Gastrocnemius medialis (tissue), 4 donors: ENCODE data around the gene HNRNPA1.

Experiments
- CTCF ChIP-seq, 5 experiments: fragments of 450-650 bp in 3 of 5; fragments of 200-600 bp in 2 of 5; sonication (generic) in 2 of 5; IDR thresholded peaks in 4 of 5; conservative IDR thresholded peaks in 1 of 5; 1 replicate in 4 of 5; 2 replicates in 1 of 5; pipeline ENCODE4 v1.5.1; 2016 to 2019; ENCODE audit warnings: antibody characterized with exemption in 5 of 5, mild to moderate bottlenecking in 3 of 5, moderate library complexity in 3 of 5
- POLR2A ChIP-seq, 2 donors: fragments of 450-650 bp; IDR thresholded peaks; one replicate each; pipeline ENCODE4 v1.6.1; 2017; ENCODE audit warnings: antibody characterized with exemption in 2 of 2, mild to moderate bottlenecking in 2 of 2, moderate library complexity in 2 of 2

GRCh38 chr12:54296393-54297099, 16.0 kb downstream of the HNRNPA1 start:
- no peak for TF ChIP-seq POLR2A (IDR thresholded peaks at IDR 0.05)
- TF ChIP-seq CTCF (IDR thresholded peaks at IDR 0.05 in 4 of 5, conservative IDR thresholded peaks at IDR 0.05 in 1 of 5): no peak
